HCT116 (cell line): ENCODE data around the gene CFAP46. TPM values are rescaled to one million over a fixed set of nuclear protein-coding genes. Genes with fewer than 3 reads are reported as not detected.

ENCODE experiments used
- ATAC-seq: fragments of 200-7000 bp; cut with Tn5 transposase; 2 replicates; pipeline ENCODE4 v1.9.1; 2020; ENCODE audit warnings: mild to moderate bottlenecking, moderate library complexity
- BruUV-seq: library from RNA; stranded (reverse); fragments of 400-500 nt; replicated peaks from 2 replicates; lab custom pipeline; 2021; lab: Mats Ljungman, UMichigan
- CTCF ChIA-PET: fragments of 300-600 bp; sonication (Branson Sonifier 250); formaldehyde crosslinking; loops from one replicate; lab custom pipeline; 2021; ENCODE audit warnings: antibody characterized with exemption; lab: Charles Lee
- POLR2A ChIA-PET: fragments of 300-600, 350-600 bp; sonication (Branson Sonifier 250); formaldehyde crosslinking; loops from one replicate; lab custom pipeline; 2021; ENCODE audit warnings: antibody characterized with exemption; lab: Charles Lee
- RAD21 ChIA-PET, 2 experiments: fragments of 300-600 bp; sonication (Branson Sonifier 250); formaldehyde crosslinking; loops; one replicate each; lab custom pipeline; 2023; ENCODE audit warnings: low total read pairs in 2 of 2; ENCODE audit not compliant: uncharacterized antibody in 2 of 2, unreplicated experiment in 2 of 2, low non-redundant PET in 1 of 2; lab: Charles Lee
- DNase-seq: peaks from one replicate; pipeline ENCODE4 v3.0.0-alpha.2; 2010; ENCODE audit warnings: low read depth, low spot score
- H2AFZ ChIP-seq: fragments of 200-600 bp; shearing (Covaris generic), sonication (generic); 2 replicates; pipeline ENCODE4 v1.6.1; 2017; ENCODE audit warnings: low read depth, mixed run types, mixed read lengths, antibody characterized with exemption, low read length; ENCODE audit not compliant: poor library complexity, severe bottlenecking
- H3K27ac ChIP-seq: 2 replicates; pipeline ENCODE4 v1.5.1; 2012; ENCODE audit warnings: low read depth, low read length
- H3K27me3 ChIP-seq: fragments of 200-600 bp; sonication (generic); 2 replicates; pipeline ENCODE4 v1.6.1; 2016; ENCODE audit warnings: mixed run types, low read length, mixed read lengths; ENCODE audit not compliant: insufficient read depth
- H3K36me3 ChIP-seq, 2 experiments: fragments of 200-500 bp in 1 of 2; fragments of 200-600 bp in 1 of 2; sonication (Bioruptor generic) in 1 of 2; sonication (generic) in 1 of 2; 2 replicates each; pipeline versions ENCODE4 v1.5.1 to v1.6.1; 2014 to 2016; ENCODE audit warnings: low read length in 2 of 2, inconsistent platforms in 1 of 2, mixed read lengths in 1 of 2, mixed run types in 1 of 2; ENCODE audit not compliant: insufficient read depth in 2 of 2, control insufficient read depth in 1 of 2
- H3K4me1 ChIP-seq, 2 experiments: fragments of 200-600 bp in 1 of 2; sonication (generic) in 1 of 2; 2 replicates each; pipeline versions ENCODE4 v1.5.1 to v1.6.1; 2012 to 2017; ENCODE audit warnings: low read length in 2 of 2, inconsistent platforms in 1 of 2, mild to moderate bottlenecking in 1 of 2, mixed read lengths in 1 of 2, mixed run types in 1 of 2, moderate library complexity in 1 of 2; ENCODE audit not compliant: insufficient read depth in 2 of 2, control insufficient read depth in 1 of 2
- H3K4me2 ChIP-seq: fragments of 200-600 bp; sonication (generic); 2 replicates; pipeline ENCODE4 v1.6.1; 2017; ENCODE audit warnings: mixed run types, low read length, mixed read lengths
- H3K4me3 ChIP-seq, 2 experiments: fragments of 200-600 bp in 1 of 2; sonication (generic) in 1 of 2; replicated peaks in 1 of 2; 2 replicates each; pipeline ENCODE4 v1.5.1; 2011 to 2016; ENCODE audit warnings: low read length in 2 of 2, control low read depth in 1 of 2, low read depth in 1 of 2, mild to moderate bottlenecking in 1 of 2, mixed read lengths in 1 of 2, mixed run types in 1 of 2
- H3K79me2 ChIP-seq: fragments of 200-600 bp; sonication (generic); 2 replicates; pipeline ENCODE4 v1.6.1; 2017; ENCODE audit warnings: mild to moderate bottlenecking, mixed run types, low read length, moderate library complexity, mixed read lengths; ENCODE audit not compliant: insufficient read depth
- H3K9ac ChIP-seq: fragments of 200-600 bp; sonication (generic); 2 replicates; pipeline ENCODE4 v1.6.1; 2016; ENCODE audit warnings: low read length, mixed read lengths
- H3K9me2 ChIP-seq: fragments of 200-600 bp; sonication (generic), shearing (Covaris generic); 2 replicates; pipeline ENCODE4 v1.6.1; 2017; ENCODE audit warnings: mixed run types, mild to moderate bottlenecking, moderate library complexity; ENCODE audit not compliant: insufficient read depth
- H3K9me3 ChIP-seq, 2 experiments: fragments of 200-500 bp in 1 of 2; fragments of 200-600 bp in 1 of 2; sonication (Bioruptor generic) in 1 of 2; sonication (generic) in 1 of 2; 2 replicates each; pipeline ENCODE4 v1.6.1; 2014 to 2017; ENCODE audit warnings: low read length in 2 of 2, mixed read lengths in 2 of 2, inconsistent platforms in 1 of 2, low read depth in 1 of 2, mild to moderate bottlenecking in 1 of 2, mixed run types in 1 of 2, moderate library complexity in 1 of 2; ENCODE audit not compliant: control insufficient read depth in 1 of 2, insufficient read depth in 1 of 2
- H4K20me1 ChIP-seq: fragments of 200-600 bp; sonication (generic), shearing (Covaris generic); 2 replicates; pipeline ENCODE4 v1.6.1; 2017; ENCODE audit warnings: mixed run types, mild to moderate bottlenecking, moderate library complexity; ENCODE audit not compliant: insufficient read depth
- CEBPB ChIP-seq: IDR thresholded peaks from 2 replicates; pipeline ENCODE4 v1.6.1; 2012; ENCODE audit warnings: low read depth
- EGR1 ChIP-seq: IDR thresholded peaks from 2 replicates; pipeline ENCODE4 v1.6.1; 2012; ENCODE audit warnings: low read depth
- ELF1 ChIP-seq: IDR thresholded peaks from 2 replicates; pipeline ENCODE4 v1.6.1; 2012; ENCODE audit warnings: low read depth, borderline replicate concordance
- FOSL1 ChIP-seq: IDR thresholded peaks from 2 replicates; pipeline ENCODE4 v1.6.1; 2012; ENCODE audit warnings: low read depth
- POLR2A ChIP-seq: IDR thresholded peaks from 2 replicates; pipeline ENCODE4 v1.7.0; 2011; ENCODE audit warnings: borderline replicate concordance; ENCODE audit not compliant: insufficient read depth, insufficient read length; ENCODE audit errors: extremely low read depth
- SRF ChIP-seq: IDR thresholded peaks from 2 replicates; pipeline ENCODE4 v1.6.1; 2012; ENCODE audit warnings: low read depth
- YY1 ChIP-seq: IDR thresholded peaks from 2 replicates; pipeline ENCODE4 v1.6.1; 2011; ENCODE audit warnings: low read length, low read depth, moderate library complexity, mild to moderate bottlenecking; ENCODE audit not compliant: insufficient replicate concordance; ENCODE audit errors: extremely low read depth
- ZFX ChIP-seq: fragments of 450-650 bp; IDR thresholded peaks from 2 replicates; pipeline ENCODE4 v1.6.1; 2017
- intact Hi-C: fragments of 100-400 bp; cut with micrococcal nuclease; formaldehyde crosslinking; loops from 2 replicates; pipeline ENCODE4 v1.10.0; 2022
- total RNA-seq: library from RNA; stranded (reverse); gene quantifications from one replicate; pipeline ENCODE4 v1.2.1, GENCODE V29; 2021; ENCODE audit not compliant: unreplicated experiment
- TF ChIP-seq, protein P1 (sequence below): IDR thresholded peaks from 2 replicates; pipeline ENCODE4 v1.6.1; 2011; ENCODE audit warnings: mild to moderate bottlenecking, low read length, moderate library complexity; ENCODE audit not compliant: insufficient replicate concordance; ENCODE audit errors: extremely low read depth
- TF ChIP-seq, protein P2 (sequence below): IDR thresholded peaks from 2 replicates; pipeline ENCODE4 v1.6.1; 2012; ENCODE audit warnings: low read depth
- TF ChIP-seq, protein P3 (sequence below): IDR thresholded peaks from 2 replicates; pipeline ENCODE4 v1.6.1; 2012
- TF ChIP-seq, protein P4 (sequence below): IDR thresholded peaks from 2 replicates; pipeline ENCODE4 v1.6.1; 2012
- TF ChIP-seq, protein P5 (sequence below), 3 experiments: fragments of 200-600 bp in 1 of 3; sonication (generic) in 1 of 3; IDR thresholded peaks in 2 of 3; conservative IDR thresholded peaks in 1 of 3; 2 replicates each; pipeline ENCODE4 v1.5.1; 2012 to 2017; ENCODE audit warnings: low read depth in 2 of 3, low read length in 2 of 3, antibody characterized with exemption in 1 of 3, borderline replicate concordance in 1 of 3, control low read depth in 1 of 3, mild to moderate bottlenecking in 1 of 3, mixed read lengths in 1 of 3, mixed run types in 1 of 3, moderate library complexity in 1 of 3; ENCODE audit not compliant: insufficient read depth in 1 of 3

Gene CFAP46
- total RNA-seq, 1 experiment from 2014 or later: 1.4 TPM

DNA sequence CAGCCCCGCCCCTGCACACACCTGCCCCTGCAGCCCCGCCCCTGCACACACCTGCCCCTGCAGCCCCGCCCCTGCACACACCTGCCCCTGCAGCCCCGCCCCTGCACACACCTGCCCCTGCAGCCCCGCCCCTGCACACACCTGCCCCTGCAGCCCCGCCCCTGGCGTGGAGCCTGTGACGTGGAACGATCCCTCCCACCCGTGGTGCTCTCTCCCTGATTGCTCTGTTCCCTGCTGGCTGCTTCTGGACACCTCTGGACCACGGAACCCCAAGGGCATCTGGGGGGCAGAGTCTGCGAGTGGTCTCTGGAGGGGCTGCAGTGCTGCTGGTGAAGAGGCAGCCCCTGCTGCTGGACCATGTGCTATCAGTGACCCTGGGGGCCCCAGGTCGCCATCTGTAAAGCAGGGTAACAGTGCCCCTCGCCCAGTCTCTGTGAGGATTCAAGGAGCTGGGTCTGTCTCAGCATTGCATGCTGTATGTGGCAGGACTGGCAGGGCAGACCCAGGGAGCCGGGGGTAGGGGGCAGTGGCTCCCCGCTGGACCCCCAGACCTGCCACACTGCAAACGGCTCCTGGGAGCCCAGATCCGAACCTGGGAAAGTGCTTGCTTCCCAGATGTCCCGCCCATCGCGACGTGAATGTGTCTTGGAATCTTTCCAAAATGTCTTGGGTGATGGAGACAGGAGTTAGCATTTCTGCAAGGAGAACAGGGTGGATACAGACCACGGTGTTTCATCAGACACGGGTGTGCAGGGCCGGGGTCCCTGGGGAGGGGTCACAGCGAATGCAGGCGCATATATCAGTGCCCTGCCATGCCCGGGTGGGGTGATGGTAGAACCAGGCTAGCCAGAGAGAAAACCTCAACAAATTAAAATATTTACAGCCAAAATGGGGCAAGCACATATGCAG, 128.6 kb downstream of the CFAP46 start (continued):
- TF ChIP-seq SRF: no peak

DNA sequence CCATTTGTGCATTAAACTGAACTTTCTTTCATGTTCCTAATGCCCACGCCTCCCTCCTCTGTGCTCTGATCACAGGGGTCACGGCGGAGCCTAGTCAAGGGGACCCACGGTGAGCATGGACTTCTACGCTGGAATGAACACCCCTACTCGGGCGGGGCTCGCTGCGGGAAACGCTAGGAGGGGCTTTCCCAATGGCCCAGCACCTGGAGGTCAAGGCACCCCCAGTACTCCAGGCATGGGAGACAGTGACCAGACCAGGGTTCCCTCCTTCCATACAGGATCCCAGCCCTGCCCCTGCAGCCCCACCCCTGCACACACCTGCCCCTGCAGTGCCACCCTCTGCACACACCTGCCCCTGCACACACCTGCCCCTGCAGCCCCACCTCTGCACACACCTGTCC, 129.4 kb downstream of the CFAP46 start:
- no peak overlapping the region for H2AFZ ChIP-seq
- H3K36me3 ChIP-seq: no peaks in the 10 kb centered on the region
- H3K9me2 ChIP-seq: no peaks in the 10 kb centered on the region
- H3K9me3 ChIP-seq: no peaks in the 10 kb centered on the region
- H3K27me3 ChIP-seq: no peaks in the 10 kb centered on the region
- intact Hi-C loops: no loop called here
- H3K27ac ChIP-seq: no peak overlapping the region
- H3K4me3 ChIP-seq: no peak overlapping the region
- no peaks in the 10 kb centered on the region for H4K20me1 ChIP-seq
- H3K4me2 ChIP-seq: no peak overlapping the region
- CTCF ChIA-PET: no interaction called here
- BruUV-seq: no TSS peak
- no peak overlapping the region for H3K9ac ChIP-seq
- ATAC-seq (no peak), DNase-seq (no peak)
- TF ChIP-seq, protein P1, sequence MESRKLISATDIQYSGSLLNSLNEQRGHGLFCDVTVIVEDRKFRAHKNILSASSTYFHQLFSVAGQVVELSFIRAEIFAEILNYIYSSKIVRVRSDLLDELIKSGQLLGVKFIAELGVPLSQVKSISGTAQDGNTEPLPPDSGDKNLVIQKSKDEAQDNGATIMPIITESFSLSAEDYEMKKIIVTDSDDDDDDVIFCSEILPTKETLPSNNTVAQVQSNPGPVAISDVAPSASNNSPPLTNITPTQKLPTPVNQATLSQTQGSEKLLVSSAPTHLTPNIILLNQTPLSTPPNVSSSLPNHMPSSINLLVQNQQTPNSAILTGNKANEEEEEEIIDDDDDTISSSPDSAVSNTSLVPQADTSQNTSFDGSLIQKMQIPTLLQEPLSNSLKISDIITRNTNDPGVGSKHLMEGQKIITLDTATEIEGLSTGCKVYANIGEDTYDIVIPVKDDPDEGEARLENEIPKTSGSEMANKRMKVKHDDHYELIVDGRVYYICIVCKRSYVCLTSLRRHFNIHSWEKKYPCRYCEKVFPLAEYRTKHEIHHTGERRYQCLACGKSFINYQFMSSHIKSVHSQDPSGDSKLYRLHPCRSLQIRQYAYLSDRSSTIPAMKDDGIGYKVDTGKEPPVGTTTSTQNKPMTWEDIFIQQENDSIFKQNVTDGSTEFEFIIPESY: no peak
- TF ChIP-seq POLR2A (no peak), FOSL1 (no peak), YY1 (no peak), ZFX (no peak), ELF1 (no peak), CEBPB (no peak), EGR1 (no peak)
- TF ChIP-seq, protein P2, sequence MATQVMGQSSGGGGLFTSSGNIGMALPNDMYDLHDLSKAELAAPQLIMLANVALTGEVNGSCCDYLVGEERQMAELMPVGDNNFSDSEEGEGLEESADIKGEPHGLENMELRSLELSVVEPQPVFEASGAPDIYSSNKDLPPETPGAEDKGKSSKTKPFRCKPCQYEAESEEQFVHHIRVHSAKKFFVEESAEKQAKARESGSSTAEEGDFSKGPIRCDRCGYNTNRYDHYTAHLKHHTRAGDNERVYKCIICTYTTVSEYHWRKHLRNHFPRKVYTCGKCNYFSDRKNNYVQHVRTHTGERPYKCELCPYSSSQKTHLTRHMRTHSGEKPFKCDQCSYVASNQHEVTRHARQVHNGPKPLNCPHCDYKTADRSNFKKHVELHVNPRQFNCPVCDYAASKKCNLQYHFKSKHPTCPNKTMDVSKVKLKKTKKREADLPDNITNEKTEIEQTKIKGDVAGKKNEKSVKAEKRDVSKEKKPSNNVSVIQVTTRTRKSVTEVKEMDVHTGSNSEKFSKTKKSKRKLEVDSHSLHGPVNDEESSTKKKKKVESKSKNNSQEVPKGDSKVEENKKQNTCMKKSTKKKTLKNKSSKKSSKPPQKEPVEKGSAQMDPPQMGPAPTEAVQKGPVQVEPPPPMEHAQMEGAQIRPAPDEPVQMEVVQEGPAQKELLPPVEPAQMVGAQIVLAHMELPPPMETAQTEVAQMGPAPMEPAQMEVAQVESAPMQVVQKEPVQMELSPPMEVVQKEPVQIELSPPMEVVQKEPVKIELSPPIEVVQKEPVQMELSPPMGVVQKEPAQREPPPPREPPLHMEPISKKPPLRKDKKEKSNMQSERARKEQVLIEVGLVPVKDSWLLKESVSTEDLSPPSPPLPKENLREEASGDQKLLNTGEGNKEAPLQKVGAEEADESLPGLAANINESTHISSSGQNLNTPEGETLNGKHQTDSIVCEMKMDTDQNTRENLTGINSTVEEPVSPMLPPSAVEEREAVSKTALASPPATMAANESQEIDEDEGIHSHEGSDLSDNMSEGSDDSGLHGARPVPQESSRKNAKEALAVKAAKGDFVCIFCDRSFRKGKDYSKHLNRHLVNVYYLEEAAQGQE: no peak
- TF ChIP-seq, protein P3, sequence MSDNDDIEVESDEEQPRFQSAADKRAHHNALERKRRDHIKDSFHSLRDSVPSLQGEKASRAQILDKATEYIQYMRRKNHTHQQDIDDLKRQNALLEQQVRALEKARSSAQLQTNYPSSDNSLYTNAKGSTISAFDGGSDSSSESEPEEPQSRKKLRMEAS: no peak
- TF ChIP-seq, protein P4, sequence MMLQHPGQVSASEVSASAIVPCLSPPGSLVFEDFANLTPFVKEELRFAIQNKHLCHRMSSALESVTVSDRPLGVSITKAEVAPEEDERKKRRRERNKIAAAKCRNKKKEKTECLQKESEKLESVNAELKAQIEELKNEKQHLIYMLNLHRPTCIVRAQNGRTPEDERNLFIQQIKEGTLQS: no peak
- TF ChIP-seq, protein P5, sequence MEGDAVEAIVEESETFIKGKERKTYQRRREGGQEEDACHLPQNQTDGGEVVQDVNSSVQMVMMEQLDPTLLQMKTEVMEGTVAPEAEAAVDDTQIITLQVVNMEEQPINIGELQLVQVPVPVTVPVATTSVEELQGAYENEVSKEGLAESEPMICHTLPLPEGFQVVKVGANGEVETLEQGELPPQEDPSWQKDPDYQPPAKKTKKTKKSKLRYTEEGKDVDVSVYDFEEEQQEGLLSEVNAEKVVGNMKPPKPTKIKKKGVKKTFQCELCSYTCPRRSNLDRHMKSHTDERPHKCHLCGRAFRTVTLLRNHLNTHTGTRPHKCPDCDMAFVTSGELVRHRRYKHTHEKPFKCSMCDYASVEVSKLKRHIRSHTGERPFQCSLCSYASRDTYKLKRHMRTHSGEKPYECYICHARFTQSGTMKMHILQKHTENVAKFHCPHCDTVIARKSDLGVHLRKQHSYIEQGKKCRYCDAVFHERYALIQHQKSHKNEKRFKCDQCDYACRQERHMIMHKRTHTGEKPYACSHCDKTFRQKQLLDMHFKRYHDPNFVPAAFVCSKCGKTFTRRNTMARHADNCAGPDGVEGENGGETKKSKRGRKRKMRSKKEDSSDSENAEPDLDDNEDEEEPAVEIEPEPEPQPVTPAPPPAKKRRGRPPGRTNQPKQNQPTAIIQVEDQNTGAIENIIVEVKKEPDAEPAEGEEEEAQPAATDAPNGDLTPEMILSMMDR (IDR thresholded peaks at IDR 0.05 in 2 of 3, conservative IDR thresholded peaks at IDR 0.05 in 1 of 3; ENCODE audit: borderline replicate concordance in 1 of 3, insufficient read depth in 1 of 3, low read depth in 2 of 3, low read length in 2 of 3): no peak
- H3K4me1 ChIP-seq: no peaks in the 10 kb centered on the region
- H3K79me2 ChIP-seq: no peaks in the 10 kb centered on the region
- RAD21 ChIA-PET: no interaction called here
- POLR2A ChIA-PET: no interaction called here
